B cell (primary cell): Measurements from ENCODE around the gene UMODL1. TPM values are rescaled to one million over a fixed set of nuclear protein-coding genes. Genes with fewer than 3 reads are reported as not detected.

Source experiments
- ATAC-seq: fragments of 200-7000 bp; cut with Tn5 transposase; one replicate; pipeline ENCODE4 v1.10.0; 2021; ENCODE audit warnings: low read depth, mild to moderate bottlenecking, moderate number of reproducible peaks, moderate library complexity
- CTCF ChIA-PET: fragments of 350-600 bp; sonication (Branson Sonifier 250); formaldehyde crosslinking; loops from one replicate; lab custom pipeline; 2021; ENCODE audit warnings: antibody characterized with exemption, inconsistent platforms; lab: Charles Lee
- POLR2A ChIA-PET: fragments of 350-600 bp; sonication (Branson Sonifier 250); formaldehyde crosslinking; loops from one replicate; lab custom pipeline; 2021; ENCODE audit warnings: antibody characterized with exemption; lab: Charles Lee
- DNase-seq: peaks from one replicate; pipeline ENCODE4 v3.0.0; 2013
- H2AFZ ChIP-seq: 2 replicates; pipeline ENCODE4 v1.6.1; 2012; ENCODE audit warnings: mild to moderate bottlenecking, low read depth, low read length; ENCODE audit not compliant: insufficient read depth, poor library complexity, severe bottlenecking
- H3K27ac ChIP-seq, 2 donors: 1 replicate in 1 of 2; 2 replicates in 1 of 2; pipeline ENCODE4 v1.5.1; 2012 to 2013; ENCODE audit warnings: low read length in 2 of 2, mild to moderate bottlenecking in 2 of 2, moderate library complexity in 1 of 2
- H3K27me3 ChIP-seq, 4 experiments: fragments of 200-600 bp in 1 of 4; sonication (generic) in 1 of 4; replicated peaks in 1 of 4; 1 replicate in 2 of 4; 2 replicates in 2 of 4; pipeline versions ENCODE4 v1.6.1 to v1.7.0; 2013 to 2016; ENCODE audit warnings: low read length in 3 of 4, mild to moderate bottlenecking in 2 of 4, mixed read lengths in 1 of 4, moderate library complexity in 1 of 4; ENCODE audit not compliant: insufficient read depth in 4 of 4, control insufficient read depth in 3 of 4; ENCODE audit errors: control extremely low read depth in 1 of 4
- H3K36me3 ChIP-seq, 2 experiments: replicated peaks in 1 of 2; 1 replicate in 1 of 2; 2 replicates in 1 of 2; pipeline versions ENCODE4 v1.6.1 to v1.7.1; 2013; ENCODE audit warnings: low read length in 1 of 2; ENCODE audit not compliant: insufficient read depth in 2 of 2, control insufficient read depth in 1 of 2; ENCODE audit errors: control extremely low read depth in 1 of 2, extremely low read depth in 1 of 2
- H3K4me1 ChIP-seq, 2 donors: fragments of 200-600 bp in 1 of 2; sonication (generic) in 1 of 2; 1 replicate in 1 of 2; 2 replicates in 1 of 2; pipeline versions ENCODE4 v1.5.1 to v1.6.1; 2013 to 2017; ENCODE audit warnings: low read length in 2 of 2; ENCODE audit not compliant: control insufficient read depth in 2 of 2, insufficient read depth in 2 of 2
- H3K4me2 ChIP-seq: replicated peaks from 2 replicates; pipeline ENCODE3; 2012; ENCODE audit warnings: mild to moderate bottlenecking, low read depth, low read length; ENCODE audit not compliant: poor library complexity, severe bottlenecking
- H3K4me3 ChIP-seq, 5 experiments: fragments of 200-600 bp in 1 of 5; sonication (generic) in 1 of 5; 1 replicate in 3 of 5; 2 replicates in 2 of 5; pipeline versions ENCODE4 v1.5.1 to v1.7.0; 2011 to 2016; ENCODE audit warnings: low read length in 4 of 5, mild to moderate bottlenecking in 4 of 5, low read depth in 2 of 5, control low read depth in 1 of 5, moderate library complexity in 1 of 5; ENCODE audit not compliant: insufficient read depth in 1 of 5; ENCODE audit errors: control extremely low read depth in 1 of 5, extremely low read depth in 1 of 5
- H3K79me2 ChIP-seq: fragments of 200-600 bp; sonication (generic); one replicate; pipeline ENCODE4 v1.6.0; 2016; ENCODE audit warnings: low read length; ENCODE audit not compliant: control insufficient read depth, insufficient read depth
- H3K9ac ChIP-seq: fragments of 200-600 bp; sonication (generic); 2 replicates; pipeline ENCODE4 v1.6.1; 2017; ENCODE audit warnings: mild to moderate bottlenecking, low read length, moderate library complexity
- H3K9me3 ChIP-seq, 3 donors: one replicate each; pipeline versions ENCODE4 v1.6.1 to v1.7.1; 2013; ENCODE audit warnings: low read length in 2 of 3; ENCODE audit not compliant: control insufficient read depth in 2 of 3, insufficient read depth in 1 of 3; ENCODE audit errors: control extremely low read depth in 1 of 3
- H4K20me1 ChIP-seq: 2 replicates; pipeline ENCODE4 v1.6.0; 2012; ENCODE audit warnings: mild to moderate bottlenecking, low read length; ENCODE audit not compliant: insufficient read depth, control insufficient read depth, poor library complexity, severe bottlenecking
- H3K27ac Mint-ChIP-seq: one replicate; pipeline ENCODE4 v1.8.0; 2021; ENCODE audit warnings: mixed read lengths
- H3K27me3 Mint-ChIP-seq: one replicate; pipeline ENCODE4 v1.8.0; 2021; ENCODE audit warnings: mixed read lengths
- H3K4me1 Mint-ChIP-seq: one replicate; pipeline ENCODE4 v1.8.0; 2021; ENCODE audit warnings: mixed read lengths
- H3K4me3 Mint-ChIP-seq: one replicate; pipeline ENCODE4 v1.8.0; 2021; ENCODE audit warnings: mixed read lengths
- H3K9me3 Mint-ChIP-seq: one replicate; pipeline ENCODE4 v1.8.0; 2022; ENCODE audit warnings: mixed read lengths; ENCODE audit not compliant: insufficient read depth
- EZH2 ChIP-seq: IDR thresholded peaks from 2 replicates; pipeline ENCODE4 v1.6.1; 2012; ENCODE audit warnings: borderline replicate concordance, low read depth, mild to moderate bottlenecking, moderate library complexity, low read length; ENCODE audit not compliant: insufficient read depth, poor library complexity, severe bottlenecking
- WGBS: methylation state at CpG from one replicate; pipeline ENCODE4 v1.1.5; 2013; ENCODE audit warnings: missing lambda C conversion rate; ENCODE audit not compliant: insufficient coverage; 5-methylcytosine and 5-hydroxymethylcytosine counted together
- intact Hi-C: fragments of 100-400 bp; cut with micrococcal nuclease; formaldehyde crosslinking; loops from one replicate; pipeline ENCODE4 v1.10.0; 2022
- polyA plus RNA-seq: library from polyadenylated mRNA; depleted of rRNA; stranded (reverse); fragments of >200 nt; gene quantifications from 2 replicates; pipeline ENCODE4 v1.2.3, GENCODE V29; 2012
- total RNA-seq, 2 donors: library from RNA; stranded (reverse); fragments of 120-200 nt in 1 of 2; gene quantifications; 1 replicate in 1 of 2; 2 replicates in 1 of 2; pipeline versions ENCODE4 v1.2.3 to v1.2.4, GENCODE V29; 2013 to 2022
- TF ChIP-seq, protein P1 (sequence below): fragments of 200-600 bp; IDR thresholded peaks from one replicate; pipeline ENCODE4 v1.8.0; 2022; ENCODE audit warnings: antibody characterized with exemption, mild to moderate bottlenecking

The UMODL1 gene
- total and polyA plus RNA-seq, 2 donors (not counting 1 experiment from before 2014, with no cell fraction given): 0.10 to 0.49 TPM

DNA sequence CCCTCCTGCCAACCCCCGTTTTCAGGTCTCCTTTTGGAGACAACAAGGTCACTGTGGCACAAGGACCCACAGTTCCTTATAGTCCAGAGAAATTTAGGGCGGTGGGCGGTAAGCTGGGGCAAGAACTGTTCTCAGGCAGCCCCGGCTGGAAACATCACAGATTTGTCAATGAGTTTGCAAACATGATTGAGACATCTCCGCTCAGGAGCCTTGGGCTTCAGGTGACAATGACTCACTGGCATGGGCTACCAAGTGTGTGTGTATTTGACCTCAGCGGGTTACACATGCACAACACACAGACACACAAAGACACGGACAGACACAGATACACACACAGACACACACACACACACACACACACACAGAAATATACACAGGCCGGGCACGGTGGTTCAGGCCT is 89.6 kb downstream of the UMODL1 start:
- Histone ChIP-seq H3K9ac (no peak overlapping the region), H3K4me2 (no peak overlapping the region), H3K9me3 (peaks cover 0 to 3% (median 0%) of the 10 kb centered on the region in 3 donors), H2AFZ (no peak overlapping the region), H3K36me3 (no peaks in the 10 kb centered on the region), H3K27me3 (peaks cover 0 to 11% (median 3%) of the 10 kb centered on the region in 4 experiments), H3K4me3 (no peak overlapping the region), H3K79me2 (no peaks in the 10 kb centered on the region), H3K4me1 (peaks cover 8 to 15% of the 10 kb centered on the region in 2 donors), H3K27ac (no peak overlapping the region), H4K20me1 (no peaks in the 10 kb centered on the region)
- 95% methylated on average over 8 of the region's 9 CpGs for WGBS
- Mint-ChIP-seq H3K4me1 (peaks cover 14% of the 10 kb centered on the region), H3K27ac (no peak overlapping the region), H3K9me3 (no peaks in the 10 kb centered on the region), H3K4me3 (no peak overlapping the region), H3K27me3 (peaks cover 23% of the 10 kb centered on the region)
- intact Hi-C loops: loop anchor here (10.0 kb wide), 1 partner anchor 174 kb away; no protein-coding TSS in a partner anchor
- TF ChIP-seq, protein P1, sequence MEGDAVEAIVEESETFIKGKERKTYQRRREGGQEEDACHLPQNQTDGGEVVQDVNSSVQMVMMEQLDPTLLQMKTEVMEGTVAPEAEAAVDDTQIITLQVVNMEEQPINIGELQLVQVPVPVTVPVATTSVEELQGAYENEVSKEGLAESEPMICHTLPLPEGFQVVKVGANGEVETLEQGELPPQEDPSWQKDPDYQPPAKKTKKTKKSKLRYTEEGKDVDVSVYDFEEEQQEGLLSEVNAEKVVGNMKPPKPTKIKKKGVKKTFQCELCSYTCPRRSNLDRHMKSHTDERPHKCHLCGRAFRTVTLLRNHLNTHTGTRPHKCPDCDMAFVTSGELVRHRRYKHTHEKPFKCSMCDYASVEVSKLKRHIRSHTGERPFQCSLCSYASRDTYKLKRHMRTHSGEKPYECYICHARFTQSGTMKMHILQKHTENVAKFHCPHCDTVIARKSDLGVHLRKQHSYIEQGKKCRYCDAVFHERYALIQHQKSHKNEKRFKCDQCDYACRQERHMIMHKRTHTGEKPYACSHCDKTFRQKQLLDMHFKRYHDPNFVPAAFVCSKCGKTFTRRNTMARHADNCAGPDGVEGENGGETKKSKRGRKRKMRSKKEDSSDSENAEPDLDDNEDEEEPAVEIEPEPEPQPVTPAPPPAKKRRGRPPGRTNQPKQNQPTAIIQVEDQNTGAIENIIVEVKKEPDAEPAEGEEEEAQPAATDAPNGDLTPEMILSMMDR: no peak
- no peak for TF ChIP-seq EZH2
- ChIA-PET POLR2A (no interaction called here), CTCF (interaction anchor here (0.7 to 1.3 kb wide), 3 partner anchors 74 to 332 kb away, joined by 3 to 4 read pairs (median 3); no protein-coding TSS in a partner anchor)
- DNase-seq: no peak
- no peak for ATAC-seq

DNA sequence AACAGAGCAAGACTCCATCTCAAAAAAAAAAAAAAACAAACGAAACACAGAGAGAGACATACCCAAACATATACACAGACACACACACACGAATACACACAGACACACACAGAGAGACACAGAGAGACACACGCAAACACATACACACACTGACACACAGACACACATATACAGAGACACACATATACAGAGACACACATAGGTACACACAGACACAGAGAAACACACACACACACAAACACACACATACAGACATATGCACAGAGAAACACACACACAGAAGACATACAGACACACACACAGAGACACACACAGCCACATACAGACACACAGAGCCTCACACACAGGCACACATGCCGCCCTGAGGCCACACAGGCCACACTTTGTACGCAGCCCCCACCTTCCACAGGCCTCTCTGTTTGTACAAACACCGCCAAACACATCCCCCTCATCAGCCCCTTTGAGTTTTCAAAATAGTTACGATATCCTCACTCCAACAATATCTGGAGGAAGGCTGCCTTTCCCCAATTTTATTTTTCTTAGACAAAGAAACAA is 90.4 kb downstream of the UMODL1 start:
- ATAC-seq (no peak), DNase-seq (no peak)
- no peak overlapping the region for H3K4me3 Mint-ChIP-seq
- TF ChIP-seq, protein P1: no peak
- no peak for TF ChIP-seq EZH2
- Histone ChIP-seq H2AFZ (no peak overlapping the region), H3K9ac (no peak overlapping the region), H3K9me3 (peaks cover 0 to 3% (median 0%) of the 10 kb centered on the region in 3 donors), H4K20me1 (no peaks in the 10 kb centered on the region), H3K4me2 (no peak overlapping the region), H3K27me3 (peaks cover 0 to 11% (median 3%) of the 10 kb centered on the region in 4 experiments), H3K4me3 (no peak overlapping the region), H3K36me3 (no peaks in the 10 kb centered on the region), H3K27ac (no peak overlapping the region), H3K4me1 (peaks cover 8 to 15% of the 10 kb centered on the region in 2 donors), H3K79me2 (no peaks in the 10 kb centered on the region)
- ChIA-PET POLR2A (no interaction called here), CTCF (interaction anchor here (0.7 to 1.3 kb wide), 3 partner anchors 73 to 333 kb away, joined by 3 to 4 read pairs (median 3); no protein-coding TSS in a partner anchor)
- 97% methylated on average over 6 of the region's 7 CpGs for WGBS
- H3K4me1 Mint-ChIP-seq: peaks cover 14% of the 10 kb centered on the region
- intact Hi-C loops: loop anchor here (10.0 kb wide), 1 partner anchor 173 kb away; no protein-coding TSS in a partner anchor
- no peak overlapping the region for H3K27ac Mint-ChIP-seq
- H3K27me3 Mint-ChIP-seq: peaks cover 18% of the 10 kb centered on the region
- H3K9me3 Mint-ChIP-seq: no peaks in the 10 kb centered on the region
